Trophoblast cell (in vitro differentiated cells and primary cell): ENCODE results near the gene CRADD.

Source experiments
- DNase-seq, 2 donors: peaks; one replicate each; pipeline ENCODE4 v3.0.0-alpha.2; 2016
- H2AFZ ChIP-seq: 2 replicates; pipeline ENCODE4 v1.6.1; 2013; ENCODE audit warnings: low read length, moderate library complexity, mild to moderate bottlenecking; ENCODE audit not compliant: insufficient read depth, poor library complexity
- H2AK5ac ChIP-seq: 2 replicates; pipeline ENCODE4 v1.6.1; 2013; ENCODE audit warnings: mild to moderate bottlenecking, low read length
- H2BK120ac ChIP-seq: 2 replicates; pipeline ENCODE4 v1.6.1; 2013; ENCODE audit warnings: low read length, mild to moderate bottlenecking, moderate library complexity; ENCODE audit not compliant: insufficient read depth, poor library complexity
- H2BK12ac ChIP-seq: 2 replicates; pipeline ENCODE4 v1.6.1; 2013; ENCODE audit warnings: mild to moderate bottlenecking, low read length, moderate library complexity
- H2BK5ac ChIP-seq: 2 replicates; pipeline ENCODE4 v1.6.1; 2013; ENCODE audit warnings: low read length, low read depth, moderate library complexity, mild to moderate bottlenecking; ENCODE audit not compliant: poor library complexity
- H3K14ac ChIP-seq: 2 replicates; pipeline ENCODE4 v1.6.1; 2013; ENCODE audit warnings: mild to moderate bottlenecking, low read length
- H3K18ac ChIP-seq: 2 replicates; pipeline ENCODE4 v1.6.1; 2013; ENCODE audit warnings: mild to moderate bottlenecking, low read length
- H3K23ac ChIP-seq: 2 replicates; pipeline ENCODE4 v1.6.1; 2013; ENCODE audit warnings: low read length
- H3K27ac ChIP-seq: 2 replicates; pipeline ENCODE4 v1.5.1; 2013; ENCODE audit warnings: low read depth, mild to moderate bottlenecking, inconsistent platforms, low read length, moderate library complexity
- H3K27me3 ChIP-seq: 2 replicates; pipeline ENCODE4 v1.6.1; 2013; ENCODE audit warnings: inconsistent platforms, mild to moderate bottlenecking, low read length, moderate library complexity; ENCODE audit not compliant: insufficient read depth
- H3K36me3 ChIP-seq, 2 experiments: 1 replicate in 1 of 2; 2 replicates in 1 of 2; pipeline ENCODE4 v1.6.1; 2013; ENCODE audit warnings: low read length in 2 of 2, mild to moderate bottlenecking in 2 of 2, moderate library complexity in 1 of 2; ENCODE audit not compliant: insufficient read depth in 2 of 2, control insufficient read depth in 1 of 2
- H3K4ac ChIP-seq: 2 replicates; pipeline ENCODE4 v1.6.1; 2013; ENCODE audit warnings: low read depth, mild to moderate bottlenecking, low read length, moderate library complexity
- H3K4me1 ChIP-seq, 2 experiments: 1 replicate in 1 of 2; 2 replicates in 1 of 2; pipeline ENCODE4 v1.6.1; 2013; ENCODE audit warnings: low read length in 2 of 2, mild to moderate bottlenecking in 2 of 2, moderate library complexity in 1 of 2; ENCODE audit not compliant: insufficient read depth in 2 of 2, control insufficient read depth in 1 of 2
- H3K4me2 ChIP-seq: 2 replicates; pipeline ENCODE4 v1.6.1; 2013; ENCODE audit warnings: inconsistent platforms, mild to moderate bottlenecking, low read length, moderate library complexity
- H3K4me3 ChIP-seq: 2 replicates; pipeline ENCODE4 v1.5.1; 2013; ENCODE audit warnings: mild to moderate bottlenecking, low read depth, low read length, inconsistent platforms
- H3K79me1 ChIP-seq: one replicate; pipeline ENCODE4 v1.6.1; 2013; ENCODE audit warnings: low read length
- H3K79me2 ChIP-seq: 2 replicates; pipeline ENCODE4 v1.6.1; 2013; ENCODE audit warnings: low read length, mild to moderate bottlenecking; ENCODE audit not compliant: control insufficient read depth, insufficient read depth, poor library complexity
- H3K9ac ChIP-seq: 2 replicates; pipeline ENCODE4 v1.6.1; 2013; ENCODE audit warnings: mild to moderate bottlenecking, low read length
- H3K9me3 ChIP-seq: 2 replicates; pipeline ENCODE4 v1.6.1; 2013; ENCODE audit warnings: low read depth, mild to moderate bottlenecking, control low read depth, inconsistent platforms, low read length; ENCODE audit not compliant: insufficient read depth
- H4K12ac ChIP-seq: 2 replicates; pipeline ENCODE4 v1.6.1; 2013; ENCODE audit warnings: low read depth, mild to moderate bottlenecking, low read length, moderate library complexity
- H4K8ac ChIP-seq: 2 replicates; pipeline ENCODE4 v1.6.1; 2013; ENCODE audit warnings: low read depth, mild to moderate bottlenecking, low read length, moderate library complexity
- H4K91ac ChIP-seq: one replicate; pipeline ENCODE4 v1.6.1; 2013; ENCODE audit warnings: low read depth, mild to moderate bottlenecking, low read length, moderate library complexity
- WGBS: extraction: QIAGEN DNeasy Blood & Tissue Kit; methylation state at CpG from one replicate; pipeline ENCODE4 v1.1.7; 2013; ENCODE audit warnings: missing lambda C conversion rate; ENCODE audit not compliant: insufficient read length, insufficient coverage; ENCODE audit errors: extremely low coverage; 5-methylcytosine and 5-hydroxymethylcytosine counted together

The CRADD gene

GRCh38 chr12:93653712-93654111 lies 23.5 kb upstream of the CRADD start:
- H3K9ac ChIP-seq = no peak overlapping the region
- DNase-seq = no peak
- no peak overlapping the region for H2BK12ac ChIP-seq
- H2BK5ac ChIP-seq = no peak overlapping the region
- H3K27ac ChIP-seq = no peak overlapping the region
- H3K9me3 ChIP-seq = no peaks in the 10 kb centered on the region
- H3K4ac ChIP-seq = no peak overlapping the region
- no peak overlapping the region for H3K14ac ChIP-seq
- H3K27me3 ChIP-seq = no peaks in the 10 kb centered on the region
- no peak overlapping the region for H3K23ac ChIP-seq
- no peak overlapping the region for H3K18ac ChIP-seq
- no peaks in the 10 kb centered on the region for H3K4me1 ChIP-seq
- H3K36me3 ChIP-seq = no peaks in the 10 kb centered on the region
- no CpG with 5 or more reads among the region's 3 CpGs for WGBS
- H4K91ac ChIP-seq = no peak overlapping the region
- no peak overlapping the region for H3K4me3 ChIP-seq
- H3K79me1 ChIP-seq = no peaks in the 10 kb centered on the region
- H3K4me2 ChIP-seq = no peak overlapping the region
- no peak overlapping the region for H2BK120ac ChIP-seq
- no peak overlapping the region for H4K8ac ChIP-seq
- no peaks in the 10 kb centered on the region for H3K79me2 ChIP-seq
- H2AK5ac ChIP-seq = no peak overlapping the region
- H2AFZ ChIP-seq = no peak overlapping the region
- no peak overlapping the region for H4K12ac ChIP-seq

DNA sequence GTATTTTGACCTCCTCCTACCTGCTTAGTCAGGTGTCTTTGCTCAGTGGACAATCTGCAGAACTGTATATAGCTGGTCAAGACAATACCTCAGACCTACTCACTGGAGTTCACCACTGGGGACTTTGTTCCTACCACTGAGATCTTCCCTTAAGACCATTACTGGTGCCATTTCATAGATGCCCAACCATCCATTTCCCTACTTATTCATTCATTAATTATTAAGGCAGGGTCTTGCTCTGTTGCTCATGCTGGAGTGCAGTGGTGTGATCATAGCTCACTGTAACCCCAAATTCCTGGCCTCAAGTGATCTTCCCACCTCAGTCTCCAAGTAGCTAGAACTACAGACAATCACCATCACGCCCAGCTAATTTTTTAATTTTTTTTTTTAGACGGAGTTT lies 22.8 kb upstream of the CRADD start:
- no peak overlapping the region for H3K27ac ChIP-seq

DNA sequence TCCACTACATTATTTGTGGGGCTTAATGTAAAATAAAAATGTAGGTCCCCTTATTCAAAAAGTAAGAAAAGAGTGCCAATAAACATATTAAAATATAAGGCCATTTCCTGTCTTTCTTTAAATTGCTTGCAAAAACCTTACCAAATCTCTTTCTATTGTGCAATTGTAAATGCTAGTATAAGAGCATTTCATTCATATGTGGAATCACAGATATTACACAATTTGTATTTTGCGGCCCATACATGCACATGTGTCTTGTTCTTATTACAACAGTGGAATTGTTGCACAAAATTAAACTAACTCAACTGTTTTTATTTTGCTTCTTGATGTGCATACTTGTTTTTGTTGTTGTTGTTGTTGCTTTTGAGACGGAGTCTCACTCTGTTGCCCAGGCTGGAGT lies 20.1 kb upstream of the CRADD start:
- WGBS = no CpG with 5 or more reads among the region's 2 CpGs
- Histone ChIP-seq H4K12ac (no peak overlapping the region), H3K79me1 (no peaks in the 10 kb centered on the region), H2AFZ (no peak overlapping the region), H3K14ac (no peak overlapping the region), H3K4me1 (no peaks in the 10 kb centered on the region), H3K4me2 (no peak overlapping the region), H3K23ac (no peak overlapping the region), H3K27ac (no peak overlapping the region), H3K79me2 (no peaks in the 10 kb centered on the region), H2AK5ac (no peak overlapping the region), H2BK12ac (no peak overlapping the region), H3K18ac (no peak overlapping the region), H3K4ac (no peak overlapping the region), H3K36me3 (no peaks in the 10 kb centered on the region), H3K9me3 (no peaks in the 10 kb centered on the region), H2BK120ac (no peak overlapping the region), H4K91ac (no peak overlapping the region), H3K9ac (no peak overlapping the region), H2BK5ac (no peak overlapping the region), H3K4me3 (no peak overlapping the region), H3K27me3 (no peaks in the 10 kb centered on the region), H4K8ac (no peak overlapping the region)
- no peak for DNase-seq

More for the DNA sequence above, 22.8 kb upstream of the CRADD start:
- H2AK5ac ChIP-seq = no peak overlapping the region
- no peak for DNase-seq
- no peak overlapping the region for H3K4me2 ChIP-seq
- H3K27me3 ChIP-seq = no peaks in the 10 kb centered on the region
- no peaks in the 10 kb centered on the region for H3K79me2 ChIP-seq
- H4K91ac ChIP-seq = no peak overlapping the region
- no peak overlapping the region for H4K12ac ChIP-seq
- no peak overlapping the region for H2BK12ac ChIP-seq
- H3K79me1 ChIP-seq = no peaks in the 10 kb centered on the region
- no peak overlapping the region for H3K14ac ChIP-seq
- H3K36me3 ChIP-seq = no peaks in the 10 kb centered on the region
- no peak overlapping the region for H3K23ac ChIP-seq
- H3K9ac ChIP-seq = no peak overlapping the region
- no peaks in the 10 kb centered on the region for H3K9me3 ChIP-seq
- no peak overlapping the region for H2BK120ac ChIP-seq
- H2AFZ ChIP-seq = no peak overlapping the region
- H3K4me3 ChIP-seq = no peak overlapping the region
- no CpG with 5 or more reads among the region's 2 CpGs for WGBS
- H3K4ac ChIP-seq = no peak overlapping the region
- no peak overlapping the region for H2BK5ac ChIP-seq
- H3K18ac ChIP-seq = no peak overlapping the region
- H3K4me1 ChIP-seq = no peaks in the 10 kb centered on the region
- no peak overlapping the region for H4K8ac ChIP-seq

GRCh38 chr12:93661021-93661420 lies 16.2 kb upstream of the CRADD start:
- Histone ChIP-seq H3K79me2 (no peaks in the 10 kb centered on the region), H3K14ac (no peak overlapping the region), H4K8ac (no peak overlapping the region), H2AK5ac (no peak overlapping the region), H3K4ac (no peak overlapping the region), H4K91ac (no peak overlapping the region), H3K27me3 (no peaks in the 10 kb centered on the region), H2BK12ac (no peak overlapping the region), H3K4me1 (no peaks in the 10 kb centered on the region), H3K9me3 (no peaks in the 10 kb centered on the region), H3K4me3 (no peak overlapping the region), H3K36me3 (no peaks in the 10 kb centered on the region), H2BK120ac (no peak overlapping the region), H3K18ac (no peak overlapping the region), H2AFZ (no peak overlapping the region), H3K79me1 (no peaks in the 10 kb centered on the region), H4K12ac (no peak overlapping the region), H3K23ac (no peak overlapping the region), H3K27ac (no peak overlapping the region), H2BK5ac (no peak overlapping the region), H3K4me2 (no peak overlapping the region), H3K9ac (no peak overlapping the region)
- no CpG with 5 or more reads among the region's 3 CpGs for WGBS
- DNase-seq = no peak
